COLO668 (cell line): ENCODE results near the gene UFSP2.

Experiments used
- DNase-seq: peaks from one replicate; lab custom pipeline; 2025; ENCODE audit not compliant: unreplicated experiment; lab: John Stamatoyannopoulos, UW

UFSP2 gene

DNA sequence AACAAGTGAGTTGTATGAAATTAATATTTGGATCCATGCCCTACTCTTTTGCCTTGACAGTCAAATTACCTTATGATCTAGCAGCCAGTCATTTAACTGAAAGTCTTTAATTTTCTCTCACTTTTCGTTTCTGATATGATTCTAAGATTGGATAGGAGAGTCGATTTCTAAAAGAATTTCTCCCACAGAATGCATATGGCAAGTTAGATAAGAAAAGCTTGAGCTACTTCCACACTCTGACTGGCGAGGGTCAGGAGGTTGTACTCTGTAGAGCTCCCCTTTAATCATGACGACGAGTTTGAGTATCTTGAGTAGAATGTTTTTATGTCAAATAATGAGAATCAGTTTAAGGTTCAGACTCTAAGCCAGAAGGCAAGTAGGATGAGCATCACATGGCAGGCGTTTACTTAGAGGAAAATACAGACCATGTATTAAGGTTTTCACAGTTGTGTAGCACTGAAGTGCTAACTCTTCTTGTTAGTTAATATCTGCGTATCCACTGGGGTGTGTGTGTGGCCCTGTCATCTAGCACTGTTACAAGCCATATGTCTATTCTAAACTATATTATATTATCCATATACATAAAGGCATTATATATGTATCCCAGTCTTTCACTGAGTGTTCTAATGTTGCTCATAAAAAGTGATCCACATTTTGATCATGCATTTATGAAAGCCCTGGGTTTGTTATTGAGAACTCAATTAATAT lies 67.9 kb downstream of the UFSP2 start:
- DNase-seq, result no peak

GRCh38 chr4:185357211-185357610 lies 68.6 kb downstream of the UFSP2 start:
- DNase-seq, result no peak

DNA sequence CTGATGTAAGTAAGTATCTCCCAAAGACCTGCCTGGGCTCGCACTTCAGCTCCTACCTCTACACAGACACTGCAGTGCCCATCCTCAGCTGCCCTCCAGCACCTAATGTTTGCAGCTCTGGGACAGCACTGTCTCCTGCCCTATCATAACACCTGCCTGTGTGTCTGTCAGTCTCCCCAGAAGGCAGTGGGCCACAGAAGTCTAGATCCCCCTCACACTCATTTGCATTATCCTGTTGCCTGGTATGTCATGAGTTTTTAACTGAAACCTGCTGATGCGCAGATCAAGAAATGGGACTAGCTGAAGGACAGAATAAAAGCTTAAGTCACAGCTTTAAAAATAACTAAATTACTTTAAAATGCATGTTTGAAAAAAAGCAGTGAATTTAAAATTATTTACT lies 73.0 kb downstream of the UFSP2 start:
- DNase-seq, result no peak

DNA sequence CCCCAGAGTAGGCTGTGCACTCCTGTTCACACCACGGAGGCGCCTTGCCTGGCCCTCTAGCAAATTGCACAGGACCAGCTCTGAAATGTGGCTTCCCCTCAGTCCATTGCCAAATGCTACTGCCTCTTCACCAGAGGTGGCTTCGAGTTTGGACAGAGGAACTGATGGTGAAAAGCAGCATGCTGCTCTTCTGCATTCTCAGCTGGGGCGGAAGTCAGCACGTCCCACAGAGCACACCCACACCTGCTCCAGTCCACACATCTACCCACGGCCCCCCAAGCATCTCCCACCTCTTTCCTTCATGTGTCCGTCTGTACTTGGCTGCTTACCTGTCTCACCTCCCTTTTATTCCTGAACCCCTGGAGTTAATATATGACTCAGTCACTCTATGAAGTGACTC lies 73.6 kb downstream of the UFSP2 start:
- no peak for DNase-seq

- no peak for DNase-seq
These were observed 74.1 kb downstream of the UFSP2 start for GRCh38 chr4:185351691-185352090.
